GM18909 (cell line): ENCODE measurements around the gene FN1.
"Not testable (repeated sequence)": the region's sequence is repeated elsewhere in the genome, so short reads cannot be mapped to it uniquely, and the experiment has no call there.

Experiments
- ATAC-seq: cut with Tn5 transposase; IDR thresholded peaks from one replicate; pipeline ENCODE4 v1.9.1; 2021; ENCODE audit warnings: mild to moderate bottlenecking; ENCODE audit not compliant: unreplicated experiment, poor library complexity

Gene FN1

DNA sequence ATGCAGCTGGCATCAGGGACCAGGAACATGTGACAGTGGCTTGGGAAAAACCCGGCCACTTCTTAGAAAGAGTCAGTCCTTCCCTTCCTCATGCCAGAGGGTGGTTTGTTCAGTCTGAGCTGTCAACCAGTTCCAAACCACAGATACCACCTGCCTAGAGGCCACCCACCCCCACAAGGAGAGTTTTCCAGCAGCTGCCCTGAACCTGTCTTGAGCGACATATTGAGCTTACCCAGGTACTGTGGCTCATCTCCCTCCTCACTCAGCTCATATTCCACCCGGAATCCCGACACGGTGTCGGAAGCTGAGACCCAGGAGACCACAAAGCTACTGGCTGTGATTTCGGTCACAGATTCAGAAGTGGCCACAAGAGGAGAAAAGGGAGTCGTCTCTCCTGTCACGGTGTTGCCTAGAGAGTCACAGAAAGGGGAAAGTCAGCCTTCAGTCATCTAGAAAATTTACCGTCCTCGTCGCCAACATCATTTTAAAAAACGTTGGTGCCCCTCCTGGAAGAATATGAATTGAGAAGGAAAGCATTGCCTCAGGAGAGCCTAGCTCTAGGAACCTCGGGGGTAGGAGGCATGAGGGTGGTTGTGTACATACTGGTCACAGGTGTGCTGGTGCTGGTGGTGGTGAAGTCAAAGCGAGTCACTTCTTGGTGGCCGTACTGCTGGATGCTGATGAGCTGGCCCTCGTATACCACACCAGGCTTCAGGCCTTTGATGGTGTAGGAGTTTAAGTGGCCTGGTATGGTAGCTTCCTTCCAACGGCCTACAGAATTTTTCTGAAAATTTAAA lies 26.3 kb downstream of the FN1 start:
- no peak for ATAC-seq

DNA sequence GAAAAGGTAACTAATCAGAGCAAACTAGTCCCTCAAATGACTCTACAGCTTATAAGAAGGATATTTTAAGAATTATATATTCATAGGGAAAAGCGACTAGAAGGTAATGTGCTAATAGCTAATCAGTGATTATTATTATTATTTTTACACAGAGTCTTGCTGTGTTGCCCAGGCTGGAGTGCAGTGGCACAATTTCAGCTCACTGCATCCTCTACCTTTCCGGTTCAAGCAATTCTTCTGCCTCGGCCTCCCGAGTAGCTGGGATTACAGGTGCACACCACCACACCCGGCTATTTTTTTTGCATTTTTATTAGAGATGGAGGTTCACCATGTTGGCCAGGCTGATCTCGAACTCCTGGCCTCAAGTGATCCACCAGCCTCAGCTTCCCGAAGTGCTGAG lies 27.4 kb downstream of the FN1 start:
- ATAC-seq, result not testable (repeated sequence)

DNA sequence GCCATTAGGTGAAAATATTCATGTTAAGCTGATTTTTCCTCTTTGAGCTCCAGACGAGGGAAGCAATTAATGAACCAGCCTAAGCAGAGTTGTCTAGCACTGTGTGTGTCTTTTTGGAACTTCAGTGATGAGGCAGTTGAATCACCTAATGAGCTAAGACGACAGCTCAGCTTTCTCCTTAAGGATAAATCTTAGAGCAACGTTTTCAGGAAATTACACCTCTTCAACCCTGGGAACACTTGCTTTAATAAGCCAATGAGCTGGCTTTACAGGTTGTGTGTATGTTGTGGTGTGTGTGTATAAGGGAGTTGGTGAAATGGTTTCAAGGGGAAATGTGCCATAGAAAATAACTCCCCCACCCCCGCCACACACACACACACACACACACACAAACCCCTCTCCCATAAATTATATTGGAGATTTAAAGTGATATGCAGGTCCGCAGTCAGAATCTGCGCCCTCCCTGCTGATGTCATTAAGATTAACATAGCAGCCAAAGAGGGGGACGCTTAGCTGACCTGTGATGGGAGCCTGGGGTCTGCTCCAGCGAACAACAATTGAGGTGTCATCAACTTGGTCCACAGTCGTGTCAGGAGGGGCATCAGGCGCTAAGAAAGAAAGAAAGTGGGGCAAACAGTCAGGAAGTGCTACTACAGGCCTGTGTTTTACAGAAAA lies 28.1 kb downstream of the FN1 start:
- no peak for ATAC-seq

- no peak for ATAC-seq
Measured at GRCh38 chr2:215407061-215407460, 28.8 kb downstream of the FN1 start.

DNA sequence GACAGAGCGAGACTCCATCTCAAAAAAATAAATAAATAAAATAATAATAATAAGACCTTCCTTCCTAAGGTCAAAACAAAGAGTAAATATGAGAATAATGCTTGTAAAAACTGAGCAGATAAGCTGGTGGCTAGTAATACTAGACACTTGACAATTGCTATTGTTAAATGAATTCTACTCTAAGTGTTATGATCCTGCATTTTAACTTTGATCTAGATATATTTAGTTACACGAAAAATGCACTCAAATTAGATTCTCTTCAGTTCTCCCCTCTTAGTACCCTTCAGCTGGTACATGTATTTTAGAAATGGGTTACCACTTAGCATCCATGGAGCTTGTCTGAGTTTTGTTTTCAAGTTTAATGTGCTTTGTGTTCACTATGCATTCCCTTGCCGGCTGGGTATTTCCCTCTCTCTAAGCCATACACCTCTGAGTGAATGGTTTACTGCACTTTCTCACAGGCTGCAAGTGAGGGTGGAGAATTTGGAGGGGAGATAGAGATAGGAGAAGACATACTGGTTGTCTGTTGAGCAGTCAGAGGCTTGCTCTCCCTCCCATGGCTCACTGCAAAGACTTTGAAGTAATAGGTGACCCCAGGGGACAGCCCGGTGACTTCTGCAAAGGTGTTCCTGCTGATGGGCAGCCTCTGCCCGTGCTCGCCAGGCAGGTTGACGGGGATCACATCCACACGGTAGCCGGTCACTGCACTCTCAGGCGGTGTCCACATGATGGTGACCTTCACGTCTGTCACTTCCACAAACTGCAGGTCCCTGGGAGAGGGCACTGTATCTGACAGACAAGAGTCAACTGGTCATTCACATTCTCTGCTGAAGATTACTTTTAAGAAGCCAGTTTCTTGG lies 29.9 kb downstream of the FN1 start:
- ATAC-seq, result no peak

DNA sequence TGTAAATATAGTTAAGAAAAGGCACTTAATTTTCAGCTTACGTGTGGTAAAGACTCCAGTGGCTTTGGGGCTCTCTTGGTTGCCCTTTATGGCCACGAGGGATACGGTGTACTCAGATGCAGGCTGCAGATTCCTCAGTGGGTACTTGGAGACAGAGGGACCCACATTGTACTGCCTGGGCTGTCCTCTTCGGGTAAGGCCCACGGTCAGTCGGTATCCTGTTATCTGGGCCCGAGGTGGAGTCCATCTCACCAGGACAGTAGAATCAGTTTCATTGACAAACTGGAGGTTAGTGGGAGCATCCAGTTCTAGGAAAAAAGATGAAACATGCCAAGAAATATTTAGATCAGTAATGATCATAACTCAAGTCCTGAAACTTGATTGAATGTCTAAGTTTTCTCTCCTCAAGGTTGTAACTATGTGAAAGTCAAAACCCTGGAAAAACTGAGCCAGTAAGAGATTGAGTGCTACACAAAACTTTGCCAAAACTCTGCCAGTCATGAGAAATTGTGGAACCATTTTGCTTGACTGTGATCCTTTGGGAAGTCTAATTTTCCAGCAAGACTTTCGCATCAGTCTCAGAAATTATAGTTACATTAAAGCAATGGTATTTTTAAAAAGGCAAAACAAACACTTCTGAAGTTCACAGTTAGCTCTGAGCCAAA lies 31.4 kb downstream of the FN1 start:
- no peak for ATAC-seq

DNA sequence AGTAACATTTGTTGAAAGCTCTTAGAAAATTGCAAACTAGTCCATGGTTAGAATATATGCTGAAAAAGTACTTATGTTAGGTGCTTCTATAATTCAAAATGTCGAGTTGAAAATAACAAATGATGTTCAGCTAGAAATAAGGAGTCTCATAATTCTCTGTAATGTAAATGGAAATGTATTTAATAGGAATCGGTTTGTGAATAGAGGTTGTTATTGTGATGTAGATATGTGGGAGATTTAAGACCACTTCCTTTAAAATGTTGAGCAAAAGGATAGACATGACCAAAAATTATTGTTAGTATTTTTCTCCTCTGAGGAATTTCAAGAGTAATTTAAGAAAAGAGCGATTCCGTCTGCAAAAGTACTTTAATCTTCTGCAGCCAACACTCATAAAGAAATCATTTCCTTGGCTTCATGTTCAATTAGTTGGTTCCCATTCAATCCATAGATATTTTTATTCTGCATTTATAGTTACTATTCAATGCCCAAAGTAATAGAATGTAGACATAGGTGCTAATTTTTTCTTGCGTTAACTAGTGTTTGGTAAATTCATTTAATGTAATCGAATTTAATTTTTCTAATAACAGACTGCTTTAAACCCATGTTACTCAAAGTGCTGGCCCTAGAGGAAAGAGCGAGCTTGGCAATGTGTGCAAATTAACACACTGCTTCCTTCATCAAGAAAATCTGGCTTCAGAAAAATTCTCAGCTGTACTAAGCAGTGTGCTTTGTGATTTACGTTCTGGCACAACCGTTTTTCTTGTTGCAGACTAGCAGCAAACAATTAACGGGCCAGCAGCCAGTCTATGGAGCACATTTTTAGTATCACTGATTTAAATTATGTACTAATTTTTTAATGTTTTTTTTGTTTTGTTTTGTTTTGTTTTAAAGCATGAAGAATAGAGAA lies 32.2 kb downstream of the FN1 start:
- ATAC-seq, result no peak

DNA sequence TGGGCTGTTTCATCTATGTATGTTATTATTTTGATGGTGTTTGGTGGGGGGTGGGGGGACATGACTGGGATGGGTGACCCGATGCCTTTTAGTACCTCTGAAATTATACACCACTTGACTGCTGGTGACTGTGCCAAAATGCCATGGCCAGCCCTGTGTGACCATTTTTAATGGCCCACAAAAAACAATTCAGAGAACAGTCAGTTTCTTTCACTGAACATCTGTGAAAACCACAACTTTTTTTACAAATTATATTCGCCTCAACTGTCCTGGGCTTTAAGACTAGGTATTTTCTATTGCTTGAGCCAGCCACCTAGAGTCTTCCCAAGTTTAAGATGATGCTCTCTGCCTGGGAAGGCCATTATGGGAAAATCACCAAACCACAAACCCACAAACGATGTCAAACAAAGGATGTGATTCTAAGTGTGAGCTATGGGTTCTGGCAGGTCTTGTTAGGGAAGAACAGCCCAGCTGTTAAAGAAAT lies 33.9 kb downstream of the FN1 start:
- ATAC-seq, result no peak

DNA sequence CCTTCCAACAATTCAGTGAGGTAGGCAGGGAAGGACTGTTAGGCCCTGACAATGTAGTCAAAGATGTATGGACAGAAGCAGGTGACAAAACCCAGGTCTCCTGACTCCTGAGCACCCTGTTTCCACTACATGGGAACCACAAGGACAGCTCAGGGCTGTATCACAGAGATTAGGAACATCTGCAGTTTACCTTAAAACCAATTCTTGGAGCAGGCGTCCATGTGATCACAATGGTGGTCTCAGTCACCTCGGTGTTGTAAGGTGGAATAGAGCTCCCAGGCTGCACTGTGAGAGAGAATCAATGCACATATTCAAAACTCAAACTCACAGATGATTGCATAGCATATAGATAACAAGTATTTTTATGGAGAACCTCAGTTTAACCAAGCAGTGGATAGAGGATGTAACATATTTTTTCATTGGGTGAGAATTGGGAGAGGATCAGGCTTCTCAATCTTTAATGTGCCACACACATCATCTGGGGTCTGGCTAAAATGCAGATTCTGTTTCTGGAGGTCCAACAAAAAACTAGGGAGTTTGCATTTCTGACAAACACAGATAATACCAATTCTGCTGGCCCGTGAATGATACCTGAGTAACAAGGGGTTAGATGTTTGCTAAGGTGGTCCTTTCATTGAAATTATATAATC lies 36.7 kb downstream of the FN1 start:
- no peak for ATAC-seq

DNA sequence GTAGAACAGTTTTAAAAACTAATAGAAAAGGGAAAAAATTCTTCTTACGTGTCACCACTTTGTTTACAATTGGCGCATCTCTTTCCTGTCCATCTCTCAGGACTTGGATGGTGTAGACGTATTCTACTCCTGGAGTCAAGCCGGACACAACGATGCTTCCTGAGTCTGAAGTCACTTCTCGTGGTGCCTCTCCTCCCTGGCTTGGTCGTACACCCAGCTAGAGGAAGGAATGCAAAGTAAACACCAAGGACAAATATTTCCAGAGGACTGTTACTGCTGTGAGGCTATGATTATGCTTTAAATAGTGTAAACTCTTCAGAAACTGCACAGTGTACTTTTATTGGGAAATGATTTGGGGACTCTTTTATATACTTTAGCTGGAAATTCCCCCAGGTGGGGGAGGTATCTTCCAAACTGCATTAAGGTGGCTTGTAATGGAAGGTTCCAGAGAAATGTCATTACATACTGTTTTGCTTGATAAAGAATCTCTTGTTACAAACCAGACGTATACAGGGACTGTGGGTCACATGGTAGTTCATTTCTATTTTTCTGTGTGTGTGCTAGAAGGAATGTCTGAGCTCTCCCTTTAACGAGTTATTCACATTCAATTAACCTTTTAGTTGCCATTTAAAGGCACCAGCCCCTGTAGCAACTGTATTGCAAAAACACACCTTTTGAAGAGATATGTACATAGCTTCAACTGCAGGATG lies 38.1 kb downstream of the FN1 start:
- no peak for ATAC-seq

DNA sequence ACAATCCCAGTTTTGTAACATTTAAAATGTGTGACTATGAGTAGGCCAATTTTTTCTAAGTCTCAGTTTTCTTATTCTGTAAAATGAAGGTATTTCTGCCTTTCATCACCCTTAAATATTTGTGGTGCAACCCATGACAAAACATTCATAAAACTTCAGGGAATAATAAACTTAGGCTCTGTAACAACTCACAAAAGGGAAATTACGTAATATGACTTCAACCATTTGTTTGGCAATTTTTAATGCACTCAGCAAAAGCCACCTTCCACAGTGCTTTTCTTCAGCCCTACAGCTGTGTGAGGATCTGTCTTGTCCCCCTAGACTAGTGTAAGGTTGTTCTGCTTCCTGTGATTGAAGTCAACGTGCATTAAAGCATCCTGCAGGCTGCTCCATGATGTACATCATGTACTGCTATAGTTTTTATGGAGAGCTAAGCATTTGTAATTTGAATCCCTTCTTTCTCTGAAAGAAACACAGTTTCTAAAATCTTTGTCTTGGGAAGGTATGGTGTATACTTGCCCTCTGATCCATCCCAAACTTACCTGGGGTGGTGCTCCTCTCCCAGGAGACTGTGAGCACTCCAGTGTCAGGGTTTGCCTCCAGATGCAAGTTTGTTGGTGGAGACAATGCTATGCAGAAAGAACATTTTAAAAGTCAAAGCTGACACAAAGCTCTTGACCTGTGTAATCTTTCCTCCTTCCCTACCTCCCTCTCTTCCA lies 39.1 kb downstream of the FN1 start:
- no peak for ATAC-seq

DNA sequence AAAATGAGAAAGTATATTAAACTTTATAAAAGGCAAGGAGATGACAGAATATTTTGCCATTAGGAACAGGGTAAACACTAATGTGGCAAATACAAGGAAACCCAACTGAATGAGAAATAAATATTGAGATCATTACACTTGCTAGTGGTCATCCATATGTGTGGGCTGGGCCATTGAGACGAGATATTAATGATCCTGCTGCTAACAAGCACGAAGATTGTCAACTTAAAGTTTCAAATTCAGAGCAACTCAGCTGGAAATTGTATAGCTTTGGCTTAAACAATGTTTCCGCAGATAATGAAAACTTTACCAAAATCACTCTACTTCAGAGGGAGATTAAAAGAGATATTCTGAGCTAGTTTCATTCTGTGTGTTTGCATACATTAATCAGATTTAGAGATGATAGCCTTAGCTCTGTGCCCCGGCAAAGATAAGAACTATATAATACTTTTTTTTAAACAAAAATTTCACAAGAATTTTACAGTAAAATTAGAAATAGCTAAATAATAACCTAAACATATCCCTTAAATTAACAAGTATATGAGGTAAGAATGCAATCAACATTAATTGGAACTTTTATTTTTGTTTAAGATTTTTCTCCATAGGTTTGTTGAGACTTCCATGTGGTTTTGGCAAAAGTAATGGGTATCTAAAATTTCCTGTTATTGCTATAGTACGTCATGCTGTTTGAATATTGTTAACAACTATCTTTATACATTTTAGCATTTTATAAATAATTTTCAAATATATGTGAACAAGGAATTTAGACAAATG lies 40.0 kb downstream of the FN1 start:
- no peak for ATAC-seq

DNA sequence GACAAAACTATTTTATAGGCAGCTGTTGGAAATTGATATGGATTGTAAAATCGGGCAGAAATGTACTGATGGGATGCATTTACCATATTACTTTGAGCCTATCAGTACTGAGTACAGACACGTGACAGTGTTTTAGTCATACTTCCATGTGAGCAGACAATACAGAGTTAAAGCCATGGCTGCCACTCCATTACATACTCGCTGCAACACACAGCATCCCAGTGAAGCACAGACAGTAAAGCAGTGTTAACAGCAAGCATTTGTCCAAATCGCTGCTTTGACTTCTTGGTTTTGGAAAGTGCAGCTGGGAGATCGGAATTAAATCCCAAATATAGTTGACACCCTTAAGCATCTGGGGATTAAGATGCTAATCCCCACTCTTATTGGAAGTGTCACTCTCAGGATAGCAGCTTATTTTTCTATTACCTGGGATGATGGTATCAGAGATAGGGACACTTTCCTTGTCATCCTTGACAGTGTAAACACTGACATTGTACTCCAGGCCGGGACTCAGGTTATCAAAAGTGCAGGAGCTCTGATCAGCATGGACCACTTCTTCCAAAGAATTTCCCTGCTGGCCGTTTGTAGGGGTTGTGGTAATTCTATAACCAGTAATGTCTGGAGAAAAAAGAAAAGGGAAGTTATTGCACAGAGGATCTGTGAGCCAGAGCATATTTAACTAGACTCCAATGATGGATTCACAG lies 41.6 kb downstream of the FN1 start:
- ATAC-seq, result no peak

GRCh38 chr2:215392687-215393270 lies 43.1 kb downstream of the FN1 start:
- no peak for ATAC-seq

- no peak for ATAC-seq
Measured at GRCh38 chr2:215392164-215392563, 43.7 kb downstream of the FN1 start.

- ATAC-seq, result no peak
Measured at GRCh38 chr2:215391531-215391930, 44.3 kb downstream of the FN1 start.
